Measurements from ENCODE around the gene SDK1.

Gene SDK1

DNA sequence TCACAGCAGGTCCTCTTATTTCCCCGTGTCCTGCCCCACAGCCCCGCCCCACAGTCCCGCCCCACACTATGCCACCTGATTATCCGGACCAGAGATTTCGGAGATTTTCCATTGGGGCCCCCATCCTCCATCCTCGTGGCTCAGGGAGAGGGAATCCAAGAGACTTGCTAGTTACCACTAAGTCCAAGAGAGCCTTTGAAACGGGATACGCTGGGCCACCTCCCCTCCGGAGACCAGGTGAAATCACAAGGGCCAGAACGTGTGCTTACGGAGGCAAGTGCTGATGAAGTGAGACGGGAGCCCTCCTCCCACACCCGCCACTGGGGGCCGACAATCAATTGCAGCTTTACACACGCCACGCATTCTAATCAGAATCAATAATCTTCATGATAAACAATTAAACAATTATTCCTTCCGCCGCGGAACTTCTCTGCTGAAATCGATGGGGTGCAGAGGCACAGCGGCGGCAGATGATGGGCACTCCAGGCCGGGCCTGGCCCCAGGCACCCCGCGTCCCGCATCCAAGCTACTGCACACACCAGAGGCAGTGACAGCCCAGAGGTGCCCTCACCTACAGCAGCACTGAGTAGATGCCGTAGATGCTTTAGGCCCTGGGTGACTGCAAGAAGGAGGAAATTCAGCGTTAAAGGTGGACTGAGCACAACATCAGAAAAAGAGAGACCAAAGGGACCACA, 847.0 kb downstream of the SDK1 start:
- no peak for DNase-seq

DNA sequence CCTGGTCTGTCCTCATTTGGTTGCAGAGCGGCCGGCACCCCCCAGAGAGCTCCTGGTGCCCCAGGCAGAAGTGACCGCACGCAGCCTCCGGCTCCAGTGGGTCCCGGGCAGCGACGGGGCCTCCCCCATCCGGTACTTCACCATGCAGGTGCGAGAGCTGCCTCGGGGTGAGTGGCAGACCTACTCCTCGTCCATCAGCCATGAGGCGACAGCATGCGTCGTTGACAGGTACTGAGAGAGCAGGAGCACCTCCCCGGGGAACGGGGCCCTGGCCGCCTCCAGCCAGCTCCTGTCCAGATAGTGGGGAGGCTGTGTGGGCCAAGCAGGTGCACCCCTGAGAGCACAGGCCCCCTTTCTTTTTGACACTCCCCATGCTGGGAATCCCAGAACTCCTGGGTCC, 848.2 kb downstream of the SDK1 start:
- no peak for DNase-seq

DNA sequence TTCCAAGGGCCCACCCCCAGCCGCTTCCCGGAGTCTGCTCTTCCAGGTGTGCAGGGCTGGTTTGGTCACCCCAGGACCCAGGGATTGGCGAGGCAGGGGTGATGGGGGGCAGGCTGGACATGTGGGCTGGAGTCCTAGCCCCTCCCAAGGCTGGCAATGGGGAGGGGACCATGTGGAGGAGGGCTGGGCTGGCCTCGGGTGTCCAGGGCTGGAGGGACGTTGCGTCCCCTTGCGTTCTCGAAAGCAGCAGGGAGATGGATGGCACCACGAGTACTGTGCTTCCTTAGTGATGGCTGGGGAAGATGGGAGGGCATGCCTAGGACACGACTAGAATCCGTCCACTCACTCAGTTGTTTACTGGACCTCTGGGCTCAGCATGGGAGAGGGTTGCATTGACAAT, 848.6 kb downstream of the SDK1 start:
- DNase-seq: no peak

DNA sequence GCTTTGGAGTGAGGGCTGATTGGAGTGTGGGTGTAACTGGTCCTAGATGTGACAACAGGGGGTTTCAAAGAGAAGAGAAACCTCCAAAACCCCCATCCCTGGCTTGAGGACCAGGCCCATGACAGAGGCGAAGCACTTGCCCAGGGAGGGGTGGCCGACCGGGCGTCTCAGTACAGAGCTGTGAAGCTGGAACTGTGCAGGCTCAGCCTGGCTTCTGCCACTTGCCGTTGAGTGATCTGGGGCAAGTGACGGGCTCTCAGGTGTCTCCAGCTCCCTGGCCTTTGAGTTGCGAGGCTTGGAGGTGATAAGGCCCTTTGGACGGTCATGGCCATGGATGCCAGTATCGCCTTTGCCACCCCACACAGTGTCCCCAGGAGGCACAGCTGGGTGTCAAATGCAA, 849.7 kb downstream of the SDK1 start:
- DNase-seq: no peak

DNA sequence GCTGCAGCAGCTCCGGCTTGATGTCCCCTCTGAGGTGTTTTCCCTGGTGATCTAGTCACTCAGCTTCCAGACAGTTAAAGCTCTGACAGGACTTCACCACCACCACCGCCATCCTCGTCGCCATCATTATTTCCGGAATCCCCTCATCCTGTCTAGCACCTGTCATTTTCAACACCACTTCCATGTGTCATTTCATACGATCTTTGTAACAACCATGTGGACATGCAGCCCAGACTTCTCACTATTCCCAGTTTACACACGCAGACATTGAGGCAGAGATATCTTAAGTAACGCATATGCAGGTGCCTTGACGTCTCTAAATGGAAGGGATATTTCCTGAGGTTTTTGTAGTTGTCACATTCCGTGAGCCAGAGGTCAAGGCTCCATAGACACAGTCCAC, 850.5 kb downstream of the SDK1 start:
- DNase-seq: no peak

DNA sequence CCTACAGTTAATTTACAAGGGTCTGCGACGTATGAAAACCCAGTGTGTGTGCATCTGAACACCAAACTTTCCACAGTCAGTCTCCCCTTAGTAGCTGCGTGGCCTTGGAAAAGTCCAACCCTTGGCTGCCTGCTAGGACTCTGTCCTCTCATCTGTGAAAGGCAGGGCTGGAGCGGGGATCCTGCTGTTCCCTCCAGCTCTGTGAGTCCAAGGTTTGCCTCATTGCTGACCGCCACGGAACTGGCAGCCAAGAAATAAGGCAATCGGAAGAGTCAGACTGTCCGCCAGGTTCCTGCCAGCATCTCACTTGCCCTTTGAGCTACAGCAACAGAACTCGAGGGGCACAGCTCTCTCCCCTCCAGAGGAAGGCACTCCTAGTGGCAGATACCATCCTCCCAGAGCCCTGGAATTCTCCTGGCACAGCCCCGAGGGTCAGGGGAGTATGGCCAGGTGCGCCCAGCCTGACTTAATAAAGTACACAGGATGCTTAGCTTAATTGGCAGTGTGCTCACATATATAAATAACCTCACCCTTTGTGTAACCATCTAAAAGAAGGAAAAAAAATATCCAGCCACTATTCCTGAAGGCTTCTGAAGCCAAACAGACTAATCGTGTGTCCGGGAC, 851.0 kb downstream of the SDK1 start:
- no peak for DNase-seq

DNA sequence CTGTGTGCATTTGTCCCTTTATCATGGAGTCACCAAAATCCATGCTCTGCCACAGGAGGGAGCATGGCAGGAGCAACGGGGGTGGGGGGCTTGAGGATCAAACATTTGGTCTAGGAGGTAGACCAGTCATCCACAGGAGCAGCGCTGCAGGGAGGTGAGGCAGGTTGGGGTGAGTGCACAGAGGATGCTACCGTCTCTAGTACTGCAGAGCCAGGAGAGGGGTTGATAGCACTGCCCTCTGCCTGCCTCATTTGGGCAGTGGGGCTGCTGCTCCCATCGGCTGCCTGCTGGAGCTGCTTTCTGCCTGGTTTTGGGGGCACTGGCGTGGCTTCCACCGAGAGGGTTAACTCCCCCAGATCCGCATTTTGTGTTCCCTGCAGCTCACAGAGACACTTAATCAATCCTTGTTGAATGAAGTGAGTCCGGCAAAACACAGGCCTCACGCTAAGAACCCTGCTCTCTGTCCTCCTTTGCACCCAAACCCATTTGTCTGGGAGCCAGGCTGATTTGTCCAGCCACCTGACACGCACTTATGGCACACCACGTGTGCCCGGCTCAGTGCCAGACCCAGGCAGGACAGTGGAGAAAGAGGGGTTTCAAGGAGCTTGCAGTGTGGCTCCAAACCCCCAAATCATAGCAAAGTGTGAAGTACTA, 854.0 kb downstream of the SDK1 start:
- no peak for DNase-seq

DNA sequence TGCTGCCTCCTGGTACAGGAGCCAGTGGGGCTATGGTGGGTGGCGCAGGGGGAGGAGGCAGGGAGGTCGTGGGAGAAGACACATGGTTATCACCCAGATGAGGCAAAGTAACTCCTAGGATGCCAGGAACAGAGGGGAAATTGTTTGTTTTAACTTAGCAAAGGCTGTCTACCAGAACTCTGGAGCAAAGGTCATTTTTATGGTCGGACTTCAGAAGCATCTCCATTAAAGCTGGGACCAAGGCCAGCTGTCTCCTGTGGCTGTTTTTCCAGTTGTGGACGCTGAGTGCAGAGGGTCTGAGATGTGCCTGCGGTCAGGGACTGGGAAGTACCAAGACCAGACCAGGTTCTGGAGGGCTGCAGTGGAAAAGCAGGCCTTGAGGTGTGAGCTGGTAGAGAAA, 855.1 kb downstream of the SDK1 start:
- DNase-seq: no peak

DNA sequence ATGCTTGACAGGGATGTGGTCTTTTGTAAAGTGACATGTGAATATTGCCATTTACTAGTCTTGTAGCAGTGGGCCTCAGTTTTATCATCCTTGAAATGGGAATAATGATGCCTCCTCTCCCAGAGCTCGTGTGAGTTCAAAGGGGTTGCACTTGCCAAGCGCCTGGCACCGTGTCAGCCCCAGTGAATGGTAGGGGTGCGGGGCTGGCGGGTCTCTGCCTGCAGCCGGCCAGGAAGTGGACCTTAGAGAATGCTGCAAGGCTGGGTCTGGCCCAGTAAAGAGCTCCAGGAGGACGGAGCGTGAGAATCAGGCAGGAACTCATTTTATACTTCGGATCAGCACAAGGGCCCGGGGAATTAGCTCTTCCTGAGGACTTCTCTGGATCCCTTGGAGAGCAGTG, 856.6 kb downstream of the SDK1 start:
- no peak for DNase-seq

DNA sequence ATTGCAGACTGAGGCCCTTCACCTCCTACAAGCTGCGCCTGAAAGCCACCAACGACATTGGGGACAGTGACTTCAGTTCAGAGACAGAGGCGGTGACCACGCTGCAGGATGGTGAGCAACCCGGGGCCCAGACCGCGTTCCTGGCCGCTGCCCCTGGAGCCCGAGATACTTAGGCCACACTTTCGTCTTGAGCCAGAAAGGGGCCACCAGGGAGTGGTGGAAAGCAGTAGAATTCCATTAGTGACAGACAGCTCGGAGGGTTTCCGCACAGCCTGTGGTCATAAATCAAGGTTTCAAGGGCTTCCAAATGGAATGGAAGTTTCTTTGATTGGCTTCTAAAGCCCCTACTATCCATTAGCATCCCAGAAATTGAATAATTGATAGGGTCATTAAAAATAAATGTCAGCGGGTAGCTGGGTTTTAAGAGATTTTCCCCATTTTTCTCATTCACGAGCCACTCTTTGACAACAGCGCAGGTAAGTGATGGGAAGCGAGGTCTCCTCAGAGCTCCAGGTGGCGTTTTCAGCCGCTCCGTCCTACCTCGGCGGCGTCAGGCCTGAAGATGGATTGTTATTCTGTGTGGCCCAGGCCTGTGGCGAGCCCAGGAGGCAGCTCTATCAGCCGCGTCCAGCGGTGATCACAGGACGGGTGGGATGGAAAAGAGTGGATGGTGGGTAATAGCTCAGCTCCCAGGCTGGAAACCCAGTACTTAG, 857.5 kb downstream of the SDK1 start:
- DNase-seq: no peak

DNA sequence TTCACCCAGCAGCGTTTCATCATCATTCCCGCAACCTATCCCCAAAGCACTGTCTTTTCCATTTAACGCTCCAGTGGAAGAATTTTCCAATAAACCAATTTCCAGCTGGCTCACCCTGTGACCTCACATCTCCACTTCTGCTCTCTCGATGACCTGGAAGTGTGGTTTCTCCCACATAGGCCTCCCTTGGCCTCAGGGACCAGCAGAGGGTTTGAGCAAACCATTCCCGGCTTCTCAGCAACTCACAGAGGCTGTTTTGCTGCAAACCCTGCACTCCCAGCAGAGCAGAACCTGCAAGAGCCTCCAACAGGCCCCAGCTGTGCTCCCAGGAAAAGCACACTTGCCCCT, 858.1 kb downstream of the SDK1 start:
- no peak for DNase-seq

DNA sequence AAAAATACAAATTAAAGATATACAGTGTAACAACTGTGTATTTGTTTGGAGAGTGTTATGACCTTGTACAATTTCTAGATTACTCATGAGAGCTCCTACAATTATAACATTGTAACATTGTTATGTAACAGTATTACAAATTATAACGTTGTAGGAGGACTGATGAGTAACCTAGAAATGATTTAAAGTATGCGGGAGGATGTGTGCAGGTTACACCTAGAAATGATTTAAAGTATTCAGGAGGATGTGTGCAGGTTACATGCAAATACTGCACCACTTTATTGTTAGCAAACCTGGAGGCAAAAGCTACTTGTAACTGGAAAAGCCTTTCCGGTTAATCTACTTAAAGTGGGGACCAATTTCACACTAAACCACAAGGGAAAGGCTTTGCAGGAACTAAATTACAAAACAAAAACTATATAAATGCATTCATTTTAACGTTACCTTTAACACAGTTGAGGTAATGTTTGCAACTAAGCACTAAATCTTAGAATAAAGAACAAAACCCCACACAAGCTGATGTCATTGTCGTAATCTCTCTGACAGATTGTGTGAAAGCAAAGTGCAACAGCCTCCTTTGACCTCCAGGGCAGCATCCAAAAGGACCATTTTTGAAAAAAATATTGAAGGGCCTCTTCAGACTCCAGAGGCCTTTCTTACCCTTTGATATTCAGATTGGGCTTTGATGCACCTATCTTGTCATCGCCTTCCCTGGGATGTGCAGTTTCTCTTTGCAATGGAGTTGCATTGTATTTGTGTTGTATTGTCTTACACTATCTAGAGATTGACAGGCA, 858.9 kb downstream of the SDK1 start:
- no peak for DNase-seq

DNA sequence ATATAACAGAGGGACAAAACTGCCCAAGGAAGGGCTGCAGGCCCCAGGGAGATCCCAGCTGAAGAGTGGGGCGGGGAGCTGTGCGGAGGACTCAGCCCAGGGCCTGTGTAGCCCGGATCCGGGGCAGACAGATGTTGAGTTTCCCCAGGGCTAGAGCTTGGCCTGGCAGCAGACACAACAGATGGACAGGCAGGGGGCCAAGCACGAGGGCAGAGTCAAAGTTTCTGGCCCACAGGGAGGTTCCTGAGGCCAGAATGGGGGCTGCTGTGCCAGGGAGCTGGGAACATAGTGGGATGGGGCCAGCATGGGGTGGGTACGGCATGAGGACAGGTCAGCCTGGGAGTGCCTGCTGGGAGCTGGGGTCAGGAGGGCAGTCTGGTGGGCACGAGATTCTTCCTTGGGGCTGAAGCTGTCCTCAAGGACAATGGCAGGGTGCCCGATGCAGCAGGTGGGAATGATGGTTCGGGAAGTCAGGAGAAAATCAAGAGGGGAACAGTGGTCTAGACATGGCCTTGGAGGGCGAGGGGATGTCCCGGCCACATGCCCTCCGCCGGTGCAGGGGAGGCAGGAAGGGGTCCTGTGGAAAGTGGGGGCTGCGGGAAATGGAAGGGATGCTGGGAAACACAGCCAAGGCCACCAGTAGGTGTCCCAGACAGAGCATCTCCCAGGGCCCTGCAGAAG, 862.0 kb downstream of the SDK1 start:
- no peak for DNase-seq

DNA sequence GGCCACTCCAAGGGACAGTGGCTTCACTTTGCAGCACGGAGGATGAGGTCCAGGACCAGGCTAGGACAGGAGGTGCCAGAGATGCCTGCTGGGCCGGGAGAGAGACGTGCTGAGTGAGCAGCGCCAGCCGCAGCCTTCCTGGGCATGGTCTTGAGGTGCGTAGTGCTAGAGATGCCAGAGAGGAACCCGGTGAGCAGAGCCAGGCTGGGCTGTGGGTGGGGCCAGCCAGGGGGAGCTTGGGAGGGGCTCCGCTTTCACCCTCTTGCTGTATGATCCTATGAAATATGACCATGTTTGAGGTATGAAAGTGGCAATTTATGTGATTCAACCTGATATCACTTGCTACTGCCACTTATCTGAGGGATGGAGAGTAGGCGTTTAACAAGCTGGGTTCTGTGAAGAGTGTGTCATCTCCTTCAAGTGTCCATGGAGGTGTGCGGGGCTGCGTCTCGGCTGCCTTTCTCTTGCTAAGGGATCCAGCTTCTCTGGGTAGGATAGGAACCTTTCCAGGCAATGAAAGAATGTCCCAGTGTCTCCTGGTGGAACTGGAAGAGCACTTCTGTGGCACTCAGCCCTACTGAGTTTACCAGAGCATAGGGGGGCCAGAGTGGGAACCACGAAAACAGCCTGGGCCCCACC, 862.6 kb downstream of the SDK1 start:
- no peak for DNase-seq

DNA sequence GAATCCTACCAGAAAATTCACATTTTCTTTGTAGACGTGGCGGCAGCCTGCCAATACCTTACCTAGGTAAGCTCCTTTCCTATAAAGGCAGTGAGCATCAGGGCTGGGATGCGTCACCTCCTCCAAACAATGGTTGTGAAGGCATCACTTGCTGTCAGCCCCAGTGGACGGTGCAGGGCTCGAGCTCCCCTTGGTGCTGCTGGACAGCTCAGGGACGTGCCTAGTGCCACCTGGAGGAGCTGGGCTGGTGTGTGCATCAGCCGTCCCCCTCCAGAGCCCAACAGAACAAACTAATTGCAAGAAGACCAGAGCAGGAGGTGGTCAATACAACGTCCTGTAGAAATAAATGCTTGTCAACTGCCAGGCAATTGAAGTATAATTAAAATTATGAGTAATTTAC, 863.5 kb downstream of the SDK1 start:
- no peak for DNase-seq

DNA sequence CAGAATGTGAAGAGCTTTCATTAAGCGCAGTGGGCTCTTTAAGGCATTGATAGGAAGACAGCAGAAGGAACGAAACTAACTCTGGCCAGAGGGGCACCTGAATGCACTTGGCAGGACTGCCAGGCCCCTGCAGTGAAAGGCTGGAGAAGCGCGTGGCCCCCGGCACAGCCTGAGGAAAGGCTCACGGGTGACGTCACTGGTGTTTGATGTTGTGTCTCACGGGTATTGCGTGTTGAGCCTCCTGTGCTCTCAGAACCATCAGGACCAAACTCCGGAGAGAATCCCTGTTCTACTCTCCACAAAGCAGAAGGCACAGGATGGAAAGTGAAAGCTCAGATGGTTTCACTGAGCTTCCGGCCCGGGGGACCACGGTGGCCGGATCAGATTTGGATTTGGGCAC, 865.3 kb downstream of the SDK1 start:
- no peak for DNase-seq

DNA sequence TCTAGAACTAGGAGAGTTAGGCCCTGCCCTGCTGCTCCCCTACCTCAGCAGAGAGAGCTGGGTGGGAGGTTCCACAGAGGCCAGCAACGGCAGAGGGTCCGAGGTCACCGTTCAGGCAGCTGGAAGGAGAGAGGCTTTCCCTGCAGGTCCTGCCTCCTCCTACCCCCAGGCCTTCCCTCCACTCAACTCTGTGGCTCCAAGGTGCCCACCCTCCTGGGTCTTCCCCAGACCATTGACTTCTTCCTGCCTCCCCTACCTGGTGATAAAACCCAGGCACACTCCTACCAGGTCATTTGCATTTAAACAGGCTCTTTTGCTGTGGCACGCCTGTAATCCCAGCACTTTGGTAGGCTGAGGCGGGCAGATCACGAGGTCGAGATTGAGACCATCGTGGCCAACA, 865.8 kb downstream of the SDK1 start:
- DNase-seq: no peak

DNA sequence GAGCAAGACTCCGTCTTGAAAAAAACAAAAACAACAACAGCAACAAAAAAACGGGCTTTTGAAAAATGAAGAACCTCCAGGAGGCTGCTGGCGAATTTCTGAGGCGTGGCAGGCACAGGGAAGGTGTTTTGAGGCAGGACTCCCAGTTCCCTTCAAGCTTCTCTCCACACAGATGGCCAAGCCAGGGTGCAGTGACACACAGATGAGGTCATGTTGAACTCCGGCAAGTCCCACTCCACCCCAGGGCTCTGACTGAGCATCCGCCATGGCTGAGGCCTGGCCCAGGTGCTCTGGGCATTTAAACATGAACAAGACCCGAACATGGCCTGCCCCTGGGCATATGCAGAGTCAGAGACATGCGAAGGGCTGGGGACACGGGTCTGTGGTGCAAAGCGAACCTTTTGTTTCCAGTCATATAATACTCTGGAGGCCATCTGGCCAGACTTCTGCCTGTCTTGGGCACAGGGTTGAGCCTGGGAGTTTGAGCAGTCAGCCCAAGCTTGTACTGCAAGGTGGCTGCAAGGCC, 866.4 kb downstream of the SDK1 start:
- no peak for DNase-seq

DNA sequence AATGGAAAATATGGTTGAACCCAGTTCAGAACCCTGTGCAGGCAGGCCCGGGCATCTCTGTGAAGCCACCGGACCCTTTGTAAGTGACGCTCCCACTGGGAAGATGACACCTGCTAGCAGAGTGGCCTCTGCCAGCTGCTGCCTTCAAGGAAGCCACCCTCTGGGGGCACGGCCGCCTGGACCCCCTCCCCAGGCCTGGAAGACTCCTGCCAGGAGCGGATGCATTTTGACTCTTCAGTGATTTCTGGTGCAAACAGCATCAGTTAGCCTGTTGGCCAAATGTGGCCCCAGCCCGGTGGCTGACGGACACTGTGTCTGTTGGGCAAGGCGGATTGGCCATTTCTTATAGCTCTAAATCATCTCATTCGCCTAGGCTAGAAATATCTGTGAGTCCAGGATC, 867.0 kb downstream of the SDK1 start:
- no peak for DNase-seq

DNA sequence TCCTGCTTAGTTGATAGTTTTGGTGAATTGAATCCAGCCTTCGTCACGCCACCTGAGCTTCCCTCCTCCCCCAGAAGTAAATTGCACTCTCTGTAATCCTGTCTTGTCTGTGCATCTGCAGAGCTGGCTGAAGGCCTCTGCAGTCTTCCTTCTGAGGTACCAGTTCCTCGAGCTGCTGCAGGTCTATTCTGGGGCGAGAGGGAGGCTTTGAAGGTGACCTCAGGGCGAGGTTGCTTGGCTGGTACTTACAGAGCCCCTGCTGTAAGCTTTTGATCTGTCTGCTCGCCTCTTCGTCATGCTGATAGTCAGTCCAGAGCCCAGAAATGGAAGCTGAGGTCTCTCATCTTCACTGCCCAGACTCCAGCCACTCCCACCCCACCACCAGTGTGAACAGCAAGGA, 867.5 kb downstream of the SDK1 start:
- DNase-seq: no peak

DNA sequence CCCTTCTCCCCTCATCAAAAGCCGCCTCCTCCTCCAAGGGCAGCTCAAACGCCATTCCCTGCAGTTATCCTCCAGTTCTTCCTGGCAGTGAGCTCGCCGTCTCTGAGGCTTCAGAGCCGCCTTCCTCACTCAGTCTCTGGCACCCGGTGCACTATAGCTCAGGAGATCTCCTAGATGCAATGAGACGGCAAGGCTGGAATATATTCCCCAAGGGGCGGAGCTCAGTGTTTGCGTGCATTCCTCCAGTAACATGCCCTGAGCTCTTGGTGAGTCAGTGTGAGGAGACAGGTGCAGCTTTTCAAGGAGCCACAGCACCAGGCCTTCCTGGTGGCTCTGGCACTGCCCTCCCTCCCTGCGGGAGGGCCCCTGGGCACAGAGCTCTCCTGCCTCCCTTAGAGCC, 868.4 kb downstream of the SDK1 start:
- no peak for DNase-seq

Data from NCI-H1092 treated with DMSO at 0.1 percent for 48 hours (cell line).